ENCODE results near the gene BPIFB1. TPM values are rescaled to one million over a fixed set of nuclear protein-coding genes. Genes with fewer than 3 reads are reported as not detected.

Gene BPIFB1
- total RNA-seq, 3 donors from 2014 or later = 0.66 to 1.0 TPM; not detected in 1

DNA sequence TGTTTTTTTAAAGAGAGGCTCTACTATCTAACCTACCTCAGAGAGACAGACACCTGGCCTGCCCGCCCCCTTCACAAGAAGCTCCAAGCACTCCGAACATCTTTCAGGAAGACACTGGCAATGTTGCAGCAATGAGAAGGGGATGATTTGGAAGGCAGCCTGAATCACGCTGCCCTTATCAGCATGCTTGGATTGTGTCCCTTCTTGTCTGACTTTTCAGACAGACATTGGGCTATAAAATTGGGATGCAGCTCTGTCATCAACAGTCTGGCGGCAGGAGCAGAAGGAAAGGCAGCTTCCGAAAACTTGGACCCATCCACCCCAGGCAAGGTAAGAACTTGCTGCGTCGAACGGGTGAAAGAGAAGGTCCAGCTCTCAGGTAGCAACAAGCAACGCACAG, 62.3 kb downstream of the BPIFB1 start:
- Histone ChIP-seq H3K27me3 (no peaks in the 10 kb centered on the region), H3K4me1 (no peaks in the 10 kb centered on the region), H3K36me3 (no peaks in the 10 kb centered on the region), H3K9me3 (no peaks in the 10 kb centered on the region), H3K27ac (no peak overlapping the region), H3K4me3 (no peak overlapping the region)
- intact Hi-C loops (cut with DNase I; ENCODE audit: low total_unique reads) = no loop called here
- DNase-seq (ENCODE audit: low spot score in 2 of 2) = no peak
- TF ChIP-seq POLR2AphosphoS5 (IDR thresholded peaks at IDR 0.05) (no peak), POLR2A (IDR thresholded peaks at IDR 0.05) (no peak)
- TF ChIP-seq, protein P1, sequence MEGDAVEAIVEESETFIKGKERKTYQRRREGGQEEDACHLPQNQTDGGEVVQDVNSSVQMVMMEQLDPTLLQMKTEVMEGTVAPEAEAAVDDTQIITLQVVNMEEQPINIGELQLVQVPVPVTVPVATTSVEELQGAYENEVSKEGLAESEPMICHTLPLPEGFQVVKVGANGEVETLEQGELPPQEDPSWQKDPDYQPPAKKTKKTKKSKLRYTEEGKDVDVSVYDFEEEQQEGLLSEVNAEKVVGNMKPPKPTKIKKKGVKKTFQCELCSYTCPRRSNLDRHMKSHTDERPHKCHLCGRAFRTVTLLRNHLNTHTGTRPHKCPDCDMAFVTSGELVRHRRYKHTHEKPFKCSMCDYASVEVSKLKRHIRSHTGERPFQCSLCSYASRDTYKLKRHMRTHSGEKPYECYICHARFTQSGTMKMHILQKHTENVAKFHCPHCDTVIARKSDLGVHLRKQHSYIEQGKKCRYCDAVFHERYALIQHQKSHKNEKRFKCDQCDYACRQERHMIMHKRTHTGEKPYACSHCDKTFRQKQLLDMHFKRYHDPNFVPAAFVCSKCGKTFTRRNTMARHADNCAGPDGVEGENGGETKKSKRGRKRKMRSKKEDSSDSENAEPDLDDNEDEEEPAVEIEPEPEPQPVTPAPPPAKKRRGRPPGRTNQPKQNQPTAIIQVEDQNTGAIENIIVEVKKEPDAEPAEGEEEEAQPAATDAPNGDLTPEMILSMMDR (IDR thresholded peaks at IDR 0.05) = no peak

DNA sequence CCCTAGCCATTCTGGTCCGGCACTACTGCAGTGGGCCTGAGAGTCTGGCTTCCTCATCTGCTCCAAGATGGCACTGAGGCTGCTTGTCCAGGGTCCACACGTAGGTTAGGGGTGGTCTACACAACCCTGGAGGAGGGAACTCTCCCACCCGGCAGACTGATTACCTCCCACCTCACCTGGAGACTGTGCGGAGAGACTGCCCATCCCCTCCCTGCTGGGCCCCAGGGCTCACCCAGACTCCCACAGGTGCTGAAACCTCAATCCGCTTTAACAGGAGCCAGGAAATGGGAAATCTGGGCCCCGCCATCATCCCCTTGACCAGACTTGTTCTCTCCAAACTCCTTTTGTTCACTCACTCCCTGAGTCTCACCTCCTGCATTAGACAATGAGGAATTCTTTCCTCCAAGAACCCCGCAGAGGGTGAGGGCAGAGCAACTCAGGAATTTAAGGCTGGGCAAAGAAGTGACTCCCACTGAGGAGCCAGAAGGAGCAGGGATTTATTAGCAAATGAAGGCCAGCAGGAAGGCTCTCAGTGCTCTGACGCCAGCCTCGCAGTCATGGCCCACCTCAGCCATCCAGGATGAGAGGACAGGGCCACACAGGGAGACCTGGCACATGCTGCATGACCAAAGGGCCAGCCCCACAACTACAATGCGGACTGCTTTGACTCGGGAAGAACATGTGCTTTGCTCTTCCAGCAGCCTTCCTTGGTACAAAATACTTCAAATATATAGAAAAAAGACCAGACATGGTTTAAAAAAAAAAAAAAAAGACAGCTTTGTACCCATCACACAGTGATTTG, 65.3 kb downstream of the BPIFB1 start:
- TF ChIP-seq POLR2AphosphoS5 (IDR thresholded peaks at IDR 0.05) (no peak), POLR2A (IDR thresholded peaks at IDR 0.05) (no peak)
- TF ChIP-seq, protein P1 (IDR thresholded peaks at IDR 0.05) = no peak

DNA sequence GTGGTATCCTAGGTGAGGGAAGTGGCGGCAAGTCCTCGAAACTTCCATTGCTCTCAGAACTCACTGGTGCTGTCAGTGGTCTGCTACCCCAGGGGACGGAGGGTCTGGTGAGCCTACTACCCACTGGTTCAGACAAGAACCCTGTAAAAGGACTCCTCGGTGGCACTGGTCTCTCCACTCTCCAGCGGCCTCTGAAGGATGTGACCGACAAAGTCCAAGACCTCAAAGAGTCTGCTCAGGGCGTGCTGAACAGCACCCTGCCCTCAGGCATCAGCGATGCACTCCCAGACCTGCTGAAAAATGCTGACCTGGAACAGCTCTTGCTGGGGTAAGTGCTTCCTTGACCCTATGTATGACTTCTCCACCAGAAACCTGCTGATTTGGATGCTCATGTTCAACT, 66.5 kb downstream of the BPIFB1 start:
- DNase-seq (ENCODE audit: low spot score in 2 of 2) = no peak
- TF ChIP-seq POLR2AphosphoS5 (IDR thresholded peaks at IDR 0.05) (no peak), POLR2A (IDR thresholded peaks at IDR 0.05) (no peak)
- TF ChIP-seq, protein P1 (IDR thresholded peaks at IDR 0.05) = no peak
- H3K36me3 ChIP-seq = no peaks in the 10 kb centered on the region
- H3K4me1 ChIP-seq = no peaks in the 10 kb centered on the region
- H3K9me3 ChIP-seq = no peaks in the 10 kb centered on the region
- H3K27me3 ChIP-seq = no peaks in the 10 kb centered on the region
- intact Hi-C loops (cut with DNase I; ENCODE audit: low total_unique reads) = no loop called here
- no peak overlapping the region for H3K4me3 ChIP-seq
- H3K27ac ChIP-seq = no peak overlapping the region

More for the DNA sequence above, 65.3 kb downstream of the BPIFB1 start:
- Histone ChIP-seq H3K9me3 (no peaks in the 10 kb centered on the region), H3K4me1 (no peaks in the 10 kb centered on the region), H3K27ac (no peak overlapping the region), H3K36me3 (no peaks in the 10 kb centered on the region), H3K4me3 (no peak overlapping the region), H3K27me3 (no peaks in the 10 kb centered on the region)
- no peak for DNase-seq (ENCODE audit: low spot score in 2 of 2)
- intact Hi-C loops (cut with DNase I; ENCODE audit: low total_unique reads) = no loop called here

DNA sequence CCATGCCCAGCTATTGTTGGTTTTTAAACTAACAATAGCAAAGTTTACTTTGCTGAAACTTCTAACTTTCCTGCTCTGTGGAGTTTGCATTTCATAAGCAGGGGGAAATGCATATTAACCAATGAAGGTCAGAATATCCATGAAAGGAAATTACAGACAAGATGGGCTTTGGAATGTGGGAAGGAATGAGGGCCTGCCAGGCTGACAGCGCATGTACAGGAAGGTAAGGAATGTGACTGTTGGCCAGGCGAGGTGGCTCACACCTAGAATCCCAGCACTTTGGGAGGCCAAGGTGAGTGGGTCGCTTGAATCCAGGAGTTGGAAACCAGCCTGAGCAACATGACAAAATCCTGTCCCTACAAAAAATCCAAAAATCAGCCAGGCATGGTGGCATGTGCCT, 68.7 kb downstream of the BPIFB1 start:
- no peaks in the 10 kb centered on the region for H3K36me3 ChIP-seq
- H3K4me3 ChIP-seq = no peak overlapping the region
- DNase-seq (ENCODE audit: low spot score in 2 of 2) = no peak
- no peaks in the 10 kb centered on the region for H3K27me3 ChIP-seq
- no peak for TF ChIP-seq POLR2A (IDR thresholded peaks at IDR 0.05)
- no peaks in the 10 kb centered on the region for H3K9me3 ChIP-seq
- no peaks in the 10 kb centered on the region for H3K4me1 ChIP-seq
- intact Hi-C loops (cut with DNase I; ENCODE audit: low total_unique reads) = no loop called here
- no peak overlapping the region for H3K27ac ChIP-seq

DNA sequence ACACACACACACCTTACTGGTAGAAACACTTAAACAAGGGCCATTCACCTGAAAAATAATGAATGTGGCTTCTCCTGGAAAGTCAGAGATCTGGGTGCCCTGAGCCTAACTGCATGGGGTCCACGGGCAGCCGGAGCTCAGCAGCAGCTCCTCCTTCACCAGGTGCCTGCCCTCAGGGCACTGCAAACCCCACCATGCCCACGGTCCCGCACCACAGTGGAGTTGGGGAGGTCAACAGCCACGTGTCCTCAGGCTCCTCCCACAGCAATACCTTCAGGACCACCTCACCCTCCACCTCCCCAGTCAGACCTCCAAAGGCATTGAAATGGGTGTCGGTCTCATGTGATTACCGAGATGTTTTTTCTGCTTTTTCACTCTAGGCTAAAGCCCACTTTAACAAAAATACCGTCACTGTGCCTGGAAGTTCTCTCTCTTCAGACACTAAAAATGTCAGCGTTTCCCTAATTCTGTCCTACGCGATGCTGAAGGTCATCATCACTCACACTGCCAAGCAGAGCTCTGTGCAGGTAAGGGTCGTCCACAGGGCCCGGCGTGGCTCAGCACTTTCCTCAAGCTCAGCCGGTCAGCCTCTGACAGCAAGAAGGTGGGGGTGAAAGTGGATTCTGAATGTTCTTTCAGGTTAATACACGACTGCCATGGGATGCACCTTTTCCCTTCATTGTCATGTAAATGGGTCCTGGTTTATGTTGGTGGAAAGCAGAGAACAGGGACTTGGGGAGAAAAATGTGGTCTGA, 69.4 kb downstream of the BPIFB1 start:
- no peak for DNase-seq (ENCODE audit: low spot score in 2 of 2)
- Histone ChIP-seq H3K4me3 (no peak overlapping the region), H3K27ac (no peak overlapping the region), H3K4me1 (no peaks in the 10 kb centered on the region), H3K9me3 (no peaks in the 10 kb centered on the region), H3K27me3 (no peaks in the 10 kb centered on the region), H3K36me3 (no peaks in the 10 kb centered on the region)
- intact Hi-C loops (cut with DNase I; ENCODE audit: low total_unique reads) = no loop called here
- no peak for TF ChIP-seq POLR2AphosphoS5 (IDR thresholded peaks at IDR 0.05)
- TF ChIP-seq POLR2A (IDR thresholded peaks at IDR 0.05) = no peak

DNA sequence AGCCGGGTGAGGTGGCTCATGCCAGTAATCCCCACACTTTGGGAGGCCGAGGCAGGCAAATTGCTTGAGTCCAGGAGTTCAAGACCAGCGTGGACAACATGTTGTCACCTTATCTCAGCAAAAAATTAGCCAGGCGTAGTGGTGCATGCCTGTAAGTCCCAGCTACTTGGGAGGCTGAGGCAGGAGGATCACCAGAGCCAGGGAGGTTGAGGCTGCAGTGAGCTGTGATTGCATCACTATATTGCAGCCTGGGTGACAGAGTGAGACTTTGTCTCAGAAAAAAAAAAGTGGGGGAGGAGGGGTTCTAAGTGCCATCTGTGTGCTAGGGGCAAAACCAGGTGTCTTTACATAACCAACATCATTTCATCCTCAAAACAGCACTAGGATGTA, 70.0 kb downstream of the BPIFB1 start:
- Histone ChIP-seq H3K36me3 (no peaks in the 10 kb centered on the region), H3K9me3 (no peaks in the 10 kb centered on the region), H3K4me3 (no peak overlapping the region), H3K27ac (no peak overlapping the region), H3K27me3 (no peaks in the 10 kb centered on the region), H3K4me1 (no peaks in the 10 kb centered on the region)
- TF ChIP-seq, protein P1 (IDR thresholded peaks at IDR 0.05) = no peak
- TF ChIP-seq POLR2AphosphoS5 (IDR thresholded peaks at IDR 0.05) = no peak
- TF ChIP-seq POLR2A (IDR thresholded peaks at IDR 0.05) = no peak
- intact Hi-C loops (cut with DNase I; ENCODE audit: low total_unique reads) = no loop called here
- DNase-seq (ENCODE audit: low spot score in 2 of 2) = no peak

Data from breast epithelium (tissue), 4 donors.